Lower lobe of right lung (tissue), 2 donors: ENCODE data around the gene DIAPH3. TPM values are rescaled to one million over a fixed set of nuclear protein-coding genes. Genes with fewer than 3 reads are reported as not detected.

ENCODE experiments used
- ATAC-seq, 2 donors: fragments of 200-7000 bp; cut with Tn5 transposase; one replicate each; pipeline ENCODE4 v1.9.1; 2020 to 2022; ENCODE audit warnings: mild to moderate bottlenecking in 2 of 2, moderate library complexity in 2 of 2
- DNase-seq: peaks from one replicate; pipeline ENCODE4 v3.0.0-alpha.2; 2020
- H3K27ac ChIP-seq: fragments of 200-600 bp; one replicate; pipeline ENCODE4 v1.8.0; 2022
- H3K27me3 ChIP-seq: fragments of 200-600 bp; one replicate; pipeline ENCODE4 v1.8.0; 2022; ENCODE audit warnings: low read depth
- H3K36me3 ChIP-seq: fragments of 200-600 bp; one replicate; pipeline ENCODE4 v1.8.0; 2022; ENCODE audit warnings: mild to moderate bottlenecking
- H3K4me1 ChIP-seq: fragments of 200-600 bp; one replicate; pipeline ENCODE4 v1.8.0; 2022
- H3K4me3 ChIP-seq: fragments of 200-600 bp; one replicate; pipeline ENCODE4 v1.8.0; 2022; ENCODE audit warnings: mild to moderate bottlenecking
- H3K9me3 ChIP-seq: fragments of 200-600 bp; one replicate; pipeline ENCODE4 v1.8.0; 2022
- intact Hi-C: fragments of 100-400 bp; cut with DNase I; formaldehyde crosslinking; loops from one replicate; pipeline ENCODE4 v1.11.0; 2022
- total RNA-seq: library from RNA; stranded (reverse); fragmentation: NEBNext Ultra II Directional; extraction: Animal tissue kit (Norgen Biotek cat#: 25700); gene quantifications from one replicate; pipeline ENCODE4 v1.2.1, GENCODE V29; 2021
- TF ChIP-seq, protein P1 (sequence below): fragments of 200-600 bp; IDR thresholded peaks from one replicate; pipeline ENCODE4 v1.8.0; 2022; ENCODE audit warnings: antibody characterized with exemption, mild to moderate bottlenecking
- donor health status: DM: no; HTN: yes; CAD: no; lungs with severe emphysema.

Gene DIAPH3
- total RNA-seq, 1 donor from 2014 or later = 3.2 TPM

DNA sequence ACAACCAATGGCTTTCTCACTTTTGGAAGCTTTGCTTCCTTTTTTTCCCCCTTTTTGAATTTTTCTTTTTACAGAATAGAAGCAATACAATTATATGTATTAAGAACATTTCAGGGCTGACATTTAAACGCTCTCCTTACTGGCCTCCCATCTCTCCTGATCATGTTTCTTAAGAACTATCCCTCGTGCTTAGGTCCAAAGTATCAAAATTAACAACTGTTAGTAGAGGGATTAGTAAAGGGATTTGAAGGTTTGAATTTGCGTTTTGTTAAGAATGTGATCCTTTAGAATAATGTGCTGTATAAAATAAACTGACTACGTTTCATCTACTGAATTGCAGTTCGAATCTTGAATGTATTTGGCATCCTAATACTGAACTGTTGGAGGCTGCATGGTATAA lies 424.8 kb downstream of the DIAPH3 start:
- ATAC-seq = no peak
- Histone ChIP-seq H3K4me1 (no peaks in the 10 kb centered on the region), H3K27me3 (no peaks in the 10 kb centered on the region), H3K9me3 (no peaks in the 10 kb centered on the region), H3K4me3 (no peak overlapping the region), H3K36me3 (no peaks in the 10 kb centered on the region), H3K27ac (no peak overlapping the region)
- TF ChIP-seq, protein P1, sequence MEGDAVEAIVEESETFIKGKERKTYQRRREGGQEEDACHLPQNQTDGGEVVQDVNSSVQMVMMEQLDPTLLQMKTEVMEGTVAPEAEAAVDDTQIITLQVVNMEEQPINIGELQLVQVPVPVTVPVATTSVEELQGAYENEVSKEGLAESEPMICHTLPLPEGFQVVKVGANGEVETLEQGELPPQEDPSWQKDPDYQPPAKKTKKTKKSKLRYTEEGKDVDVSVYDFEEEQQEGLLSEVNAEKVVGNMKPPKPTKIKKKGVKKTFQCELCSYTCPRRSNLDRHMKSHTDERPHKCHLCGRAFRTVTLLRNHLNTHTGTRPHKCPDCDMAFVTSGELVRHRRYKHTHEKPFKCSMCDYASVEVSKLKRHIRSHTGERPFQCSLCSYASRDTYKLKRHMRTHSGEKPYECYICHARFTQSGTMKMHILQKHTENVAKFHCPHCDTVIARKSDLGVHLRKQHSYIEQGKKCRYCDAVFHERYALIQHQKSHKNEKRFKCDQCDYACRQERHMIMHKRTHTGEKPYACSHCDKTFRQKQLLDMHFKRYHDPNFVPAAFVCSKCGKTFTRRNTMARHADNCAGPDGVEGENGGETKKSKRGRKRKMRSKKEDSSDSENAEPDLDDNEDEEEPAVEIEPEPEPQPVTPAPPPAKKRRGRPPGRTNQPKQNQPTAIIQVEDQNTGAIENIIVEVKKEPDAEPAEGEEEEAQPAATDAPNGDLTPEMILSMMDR = no peak
- DNase-seq = no peak
- intact Hi-C loops = no loop called here

DNA sequence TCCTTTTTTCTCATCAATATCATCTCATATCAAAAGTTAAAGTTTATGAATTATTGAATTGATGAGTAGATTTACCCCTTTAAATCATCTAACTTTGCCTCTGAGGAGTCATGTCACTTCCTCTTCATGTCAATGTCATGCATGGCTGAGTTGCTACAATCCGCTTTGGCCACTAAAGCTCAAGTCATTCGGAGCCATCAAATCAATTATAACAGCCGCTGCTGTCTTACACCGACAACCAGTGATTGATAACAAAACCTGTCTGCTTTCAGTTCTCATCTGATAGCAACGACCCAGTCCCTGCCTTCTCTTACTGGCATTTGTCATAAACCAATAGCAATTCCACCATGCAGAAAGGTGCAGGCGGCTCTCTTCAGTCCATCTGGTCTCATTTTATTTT lies 429.3 kb downstream of the DIAPH3 start:
- no peak for DNase-seq
- no peak for ATAC-seq

DNA sequence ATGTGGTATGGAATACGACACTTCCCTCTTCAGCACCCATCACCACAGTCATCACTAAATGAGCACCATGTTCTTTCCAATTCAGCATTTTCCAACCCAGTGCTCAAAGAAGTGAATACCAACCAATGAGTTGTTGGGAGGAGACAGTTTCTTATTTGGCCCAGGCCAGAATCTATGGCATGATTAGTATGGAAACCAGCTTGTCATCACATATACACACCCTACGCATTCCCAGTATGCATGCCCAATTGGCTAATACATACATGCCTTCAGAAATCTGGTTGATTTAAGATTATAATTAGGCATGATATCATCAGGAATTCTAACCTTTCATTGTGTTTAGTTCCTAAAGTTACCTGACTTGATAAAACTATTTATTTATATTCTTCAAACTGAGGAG lies 430.0 kb downstream of the DIAPH3 start:
- Histone ChIP-seq H3K27ac (no peak overlapping the region), H3K36me3 (no peaks in the 10 kb centered on the region), H3K9me3 (no peaks in the 10 kb centered on the region), H3K27me3 (no peaks in the 10 kb centered on the region), H3K4me1 (no peaks in the 10 kb centered on the region), H3K4me3 (no peak overlapping the region)
- ATAC-seq = no peak
- DNase-seq = no peak
- TF ChIP-seq, protein P1 = no peak
- intact Hi-C loops = no loop called here

More for the DNA sequence above, 429.3 kb downstream of the DIAPH3 start:
- Histone ChIP-seq H3K9me3 (no peaks in the 10 kb centered on the region), H3K27ac (no peak overlapping the region), H3K36me3 (no peaks in the 10 kb centered on the region), H3K27me3 (no peaks in the 10 kb centered on the region), H3K4me3 (no peak overlapping the region), H3K4me1 (no peaks in the 10 kb centered on the region)
- TF ChIP-seq, protein P1 = no peak
- intact Hi-C loops = no loop called here

DNA sequence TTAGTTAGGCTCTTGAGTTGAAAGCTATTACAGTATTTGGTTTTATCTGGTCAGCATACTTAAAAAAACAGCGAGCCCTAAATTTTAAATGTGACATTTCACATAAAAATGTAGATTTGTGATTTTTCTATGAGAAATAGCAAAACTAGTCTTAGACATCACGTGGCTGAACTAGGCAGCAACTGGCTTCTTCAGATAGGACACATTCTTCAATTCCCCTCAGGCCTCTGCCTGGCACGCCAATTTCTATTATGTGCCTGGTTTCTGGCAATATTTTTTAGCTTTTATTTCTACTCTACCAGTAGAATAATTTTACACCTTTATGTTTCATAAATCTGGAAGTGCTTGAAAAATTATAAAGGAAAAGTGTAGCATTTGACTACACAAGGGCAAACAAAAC lies 433.7 kb downstream of the DIAPH3 start:
- Histone ChIP-seq H3K4me1 (no peaks in the 10 kb centered on the region), H3K27ac (no peak overlapping the region), H3K4me3 (no peak overlapping the region), H3K36me3 (no peaks in the 10 kb centered on the region), H3K9me3 (no peaks in the 10 kb centered on the region), H3K27me3 (no peaks in the 10 kb centered on the region)
- TF ChIP-seq, protein P1 = no peak
- ATAC-seq (no peak), DNase-seq (no peak)
- intact Hi-C loops = no loop called here

DNA sequence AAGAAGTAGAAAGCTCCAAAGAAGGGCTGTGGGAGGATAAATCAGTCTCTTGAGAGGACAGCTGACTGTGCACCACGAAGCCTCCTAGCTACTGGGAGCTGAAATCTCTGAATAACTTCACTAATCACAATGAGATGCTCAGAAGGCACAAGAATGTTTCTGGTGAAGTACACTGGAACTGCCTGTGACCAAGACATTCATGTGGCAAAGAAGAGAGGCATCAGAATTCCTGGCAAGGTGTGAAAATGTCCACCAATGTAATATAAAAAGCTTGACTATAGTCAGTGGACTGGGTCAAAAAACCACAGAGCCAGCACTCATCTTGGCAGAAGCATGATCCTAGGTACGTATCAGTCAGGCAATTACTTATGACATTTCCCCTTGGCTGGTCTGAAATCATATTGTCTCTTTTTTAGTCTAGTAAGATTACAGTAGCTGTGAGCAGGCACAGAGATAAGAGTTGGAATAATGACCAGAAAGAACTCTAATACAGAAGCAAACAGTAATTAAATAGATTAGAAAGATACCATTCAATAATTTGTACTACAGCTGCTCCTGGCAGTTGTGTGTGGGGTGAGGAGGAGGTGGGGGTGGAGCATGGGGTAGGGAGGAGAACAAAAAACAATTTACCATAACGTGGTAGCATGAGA lies 434.7 kb downstream of the DIAPH3 start:
- no peak overlapping the region for H3K27ac ChIP-seq
- ATAC-seq (no peak), DNase-seq (no peak)
- TF ChIP-seq, protein P1 = no peak
- no peaks in the 10 kb centered on the region for H3K9me3 ChIP-seq
- H3K4me1 ChIP-seq = no peaks in the 10 kb centered on the region
- intact Hi-C loops = no loop called here
- H3K36me3 ChIP-seq = no peaks in the 10 kb centered on the region
- H3K27me3 ChIP-seq = no peaks in the 10 kb centered on the region
- no peak overlapping the region for H3K4me3 ChIP-seq
